Measurements from ENCODE around the gene RINL.
A peak's percentile ranks its signal among the peaks of the same experiment; 100 is the strongest.

Gene RINL

GRCh38 chr19:38877781-38878574 is at the start of gene RINL:
Gene RINL (minus strand): TSS chr19:38878275. CDS start chr19:38876742, 1,533 bp downstream.
- peak; percentile 52 to 57 for DNase-seq
- peak; percentile 40 for TF ChIP-seq POLR2A (IDR thresholded peaks at IDR 0.05; ENCODE audit: low read length)
- TF ChIP-seq GATA1 (IDR thresholded peaks at IDR 0.05; ENCODE audit: low read depth, low read length), result no peak

- no peak for TF ChIP-seq POLR2A (IDR thresholded peaks at IDR 0.05; ENCODE audit: low read length)
- TF ChIP-seq GATA1 (IDR thresholded peaks at IDR 0.05; ENCODE audit: low read depth, low read length), result no peak
These were observed 46.3 kb upstream of the RINL start for GRCh38 chr19:38924388-38924787.

GRCh38 chr19:38922482-38922881 is 44.4 kb upstream of the RINL start:
- peak in 1 of 2 experiments; percentile 50 for DNase-seq
- TF ChIP-seq POLR2A (IDR thresholded peaks at IDR 0.05; ENCODE audit: low read length) (no peak), GATA1 (IDR thresholded peaks at IDR 0.05; ENCODE audit: low read depth, low read length) (no peak)

More at GRCh38 chr19:38924388-38924787, 46.3 kb upstream of the RINL start:
- DNase-seq, result no peak

- TF ChIP-seq GATA1 (IDR thresholded peaks at IDR 0.05; ENCODE audit: low read depth, low read length), result no peak
- TF ChIP-seq POLR2A (IDR thresholded peaks at IDR 0.05; ENCODE audit: low read length), result no peak
- no peak for DNase-seq
These were observed 43.6 kb upstream of the RINL start for GRCh38 chr19:38921420-38922274.

GRCh38 chr19:38920602-38921419 is 42.7 kb upstream of the RINL start:
- TF ChIP-seq GATA1 (IDR thresholded peaks at IDR 0.05; ENCODE audit: low read depth, low read length) (no peak), POLR2A (IDR thresholded peaks at IDR 0.05; ENCODE audit: low read length) (no peak)

GRCh38 chr19:38919837-38920601 is 41.9 kb upstream of the RINL start:
- TF ChIP-seq POLR2A (IDR thresholded peaks at IDR 0.05; ENCODE audit: low read length) (no peak), GATA1 (IDR thresholded peaks at IDR 0.05; ENCODE audit: low read depth, low read length) (no peak)
- no peak for DNase-seq

More at GRCh38 chr19:38920602-38921419, 42.7 kb upstream of the RINL start:
- no peak for DNase-seq

- no peak for DNase-seq
- TF ChIP-seq GATA1 (IDR thresholded peaks at IDR 0.05; ENCODE audit: low read depth, low read length) (no peak), POLR2A (IDR thresholded peaks at IDR 0.05; ENCODE audit: low read length) (no peak)
These were observed 40.5 kb upstream of the RINL start for GRCh38 chr19:38918526-38918925.

GRCh38 chr19:38917921-38918491 is 39.9 kb upstream of the RINL start:
- TF ChIP-seq POLR2A (IDR thresholded peaks at IDR 0.05; ENCODE audit: low read length) (no peak), GATA1 (IDR thresholded peaks at IDR 0.05; ENCODE audit: low read depth, low read length) (no peak)
- peak; percentile 36 to 39 for DNase-seq

GRCh38 chr19:38917516-38917915 is 39.4 kb upstream of the RINL start:
- no peak for DNase-seq
- TF ChIP-seq GATA1 (IDR thresholded peaks at IDR 0.05; ENCODE audit: low read depth, low read length) (no peak), POLR2A (IDR thresholded peaks at IDR 0.05; ENCODE audit: low read length) (no peak)

- TF ChIP-seq POLR2A (IDR thresholded peaks at IDR 0.05; ENCODE audit: low read length) (no peak), GATA1 (IDR thresholded peaks at IDR 0.05; ENCODE audit: low read depth, low read length) (no peak)
- DNase-seq, result no peak
These were observed 37.5 kb upstream of the RINL start for GRCh38 chr19:38915329-38916321.

- DNase-seq, result no peak
- TF ChIP-seq POLR2A (IDR thresholded peaks at IDR 0.05; ENCODE audit: low read length), result no peak
- TF ChIP-seq GATA1 (IDR thresholded peaks at IDR 0.05; ENCODE audit: low read depth, low read length), result no peak
These were observed 35.9 kb upstream of the RINL start for GRCh38 chr19:38913958-38914357.
